HepG2 (cell line): ENCODE data around the gene NCBP2. TPM values are rescaled to one million over a fixed set of nuclear protein-coding genes. Genes with fewer than 3 reads are reported as not detected.
A peak's percentile ranks its signal among the peaks of the same experiment; 100 is the strongest.

Source experiments
- ATAC-seq: fragments of 200-7000 bp; cut with Tn5 transposase; 3 replicates; pipeline ENCODE4 v1.9.1; 2020; ENCODE audit warnings: mild to moderate bottlenecking, moderate library complexity
- BruUV-seq: library from RNA; stranded (reverse); fragments of 400-500 nt; replicated peaks from 2 replicates; lab custom pipeline; 2021; lab: Mats Ljungman, UMichigan
- CTCF ChIA-PET: fragments of 300-600 bp; formaldehyde crosslinking; extraction: SDS; loops from one replicate; lab custom pipeline; 2021; ENCODE audit warnings: low total read pairs, inconsistent platforms, low intra/inter-chr PET ratio; lab: Yijun Ruan, JAX
- POLR2A ChIA-PET: fragments of 350-600 bp; sonication (Branson Sonifier 250); formaldehyde crosslinking; loops from one replicate; lab custom pipeline; 2020; ENCODE audit warnings: antibody characterized with exemption, inconsistent platforms; lab: Yijun Ruan, JAX
- DNase-seq: peaks from one replicate; pipeline ENCODE4 v3.0.0-alpha.2; 2015; ENCODE audit warnings: low spot score
- FAIRE-seq: peaks from 3 replicates; lab custom pipeline; 2011; peaks lifted over from hg19 to GRCh38; lab: Jason Lieb, UNC
- H2AFZ ChIP-seq: one replicate; pipeline ENCODE4 v1.6.1; 2011; ENCODE audit warnings: low read length, inconsistent platforms
- H3K27ac ChIP-seq: fragments of 300-600 bp; 3 replicates; pipeline ENCODE4 v1.8.0; 2011; ENCODE audit warnings: mixed run types, mild to moderate bottlenecking, mixed read lengths, low read length, inconsistent platforms; ENCODE audit not compliant: insufficient read depth; ENCODE audit errors: extremely low read length
- H3K27me3 ChIP-seq, 2 experiments: fragments of 200-600 bp in 1 of 2; 2 replicates in 1 of 2; 3 replicates in 1 of 2; pipeline versions ENCODE4 v1.6.0 to v1.8.0; 2011; ENCODE audit warnings: low read length in 2 of 2, mild to moderate bottlenecking in 2 of 2, moderate library complexity in 2 of 2, inconsistent platforms in 1 of 2; ENCODE audit not compliant: insufficient read depth in 2 of 2, control insufficient read depth in 1 of 2
- H3K36me3 ChIP-seq, 2 experiments: fragments of 200-600 bp in 1 of 2; replicated peaks in 1 of 2; 2 replicates in 1 of 2; 3 replicates in 1 of 2; pipeline versions ENCODE4 v1.5.1 to v1.8.0; 2011; ENCODE audit warnings: low read length in 2 of 2, inconsistent platforms in 1 of 2; ENCODE audit not compliant: insufficient read depth in 2 of 2, control insufficient read depth in 1 of 2
- H3K4me1 ChIP-seq: 2 replicates; pipeline ENCODE4 v1.5.1; 2012; ENCODE audit warnings: low read length, inconsistent platforms; ENCODE audit not compliant: insufficient read depth
- H3K4me2 ChIP-seq: 2 replicates; pipeline ENCODE4 v1.6.0; 2011; ENCODE audit warnings: low read depth, low read length, inconsistent platforms
- H3K4me3 ChIP-seq, 3 experiments: fragments of 200-600 bp in 1 of 3; sonication (generic), shearing (Covaris generic) in 1 of 3; replicated peaks in 1 of 3; 2 replicates each; pipeline ENCODE4 v1.5.1; 2011 to 2016; ENCODE audit warnings: low read length in 3 of 3, inconsistent platforms in 2 of 3, low read depth in 2 of 3, mild to moderate bottlenecking in 2 of 3, control low read depth in 1 of 3, mixed read lengths in 1 of 3; ENCODE audit not compliant: insufficient read depth in 1 of 3
- H3K79me2 ChIP-seq: one replicate; pipeline ENCODE4 v1.6.1; 2011; ENCODE audit warnings: low read length, inconsistent platforms; ENCODE audit not compliant: insufficient read depth
- H3K9ac ChIP-seq: 2 replicates; pipeline ENCODE4 v1.6.0; 2011; ENCODE audit warnings: mild to moderate bottlenecking, low read depth, low read length, inconsistent platforms; ENCODE audit not compliant: insufficient read depth
- H3K9me3 ChIP-seq: 2 replicates; pipeline ENCODE4 v1.5.1; 2012; ENCODE audit warnings: mild to moderate bottlenecking, low read length
- H4K20me1 ChIP-seq: 2 replicates; pipeline ENCODE4 v1.6.0; 2011; ENCODE audit warnings: inconsistent platforms, mild to moderate bottlenecking, low read length, moderate library complexity; ENCODE audit not compliant: insufficient read depth
- GATAD1 ChIP-seq: IDR thresholded peaks from 2 replicates; pipeline ENCODE4 v1.6.1; 2016; ENCODE audit warnings: missing genetic modification reagents, missing compliant biosample characterization
- HMGA1 ChIP-seq: sonication (generic); formaldehyde crosslinking; conservative IDR thresholded peaks from 2 replicates; pipeline ENCODE4 v1.4.0; 2020; ENCODE audit warnings: missing genetic modification reagents
- NRL ChIP-seq: sonication (generic); formaldehyde crosslinking; IDR thresholded peaks from 2 replicates; pipeline ENCODE4 v1.5.0; 2020; ENCODE audit warnings: missing genetic modification reagents, mild to moderate bottlenecking, moderate library complexity, borderline replicate concordance
- RBFOX2 ChIP-seq: fragments of 200-400 bp; formaldehyde crosslinking; IDR thresholded peaks from 2 replicates; pipeline ENCODE4 v1.6.1; 2017; ENCODE audit warnings: low read depth, mild to moderate bottlenecking, low read length
- RBM39 ChIP-seq: fragments of 200-400 bp; formaldehyde crosslinking; IDR thresholded peaks from one replicate; pipeline ENCODE4 v1.6.1; 2018; ENCODE audit warnings: antibody characterized with exemption, mild to moderate bottlenecking, low read depth, low read length; ENCODE audit not compliant: poor library complexity, severe bottlenecking
- SMYD3 ChIP-seq: sonication (generic); formaldehyde crosslinking; IDR thresholded peaks from 2 replicates; pipeline ENCODE4 v1.8.1; 2023; ENCODE audit warnings: mild to moderate bottlenecking, missing genetic modification reagents
- ZFP62 ChIP-seq: sonication (generic); formaldehyde crosslinking; IDR thresholded peaks from 2 replicates; pipeline ENCODE4 v1.4.0; 2020; ENCODE audit warnings: missing genetic modification reagents
- WGBS: methylation state at CpG from one replicate; pipeline ENCODE4 v1.1.6; 2017; ENCODE audit warnings: low lambda C conversion rate; 5-methylcytosine and 5-hydroxymethylcytosine counted together
- in situ Hi-C: cut with HindIII; loops from 2 replicates; pipeline ENCODE4 v1.10.0; 2017; ENCODE audit warnings: low pct_unique_long_range_greater_than_20kb; ENCODE audit not compliant: extremely low pct_ligation_motif_present
- intact Hi-C: fragments of 100-400 bp; cut with micrococcal nuclease; formaldehyde crosslinking; loops from one replicate; pipeline ENCODE4 v1.10.0; 2022; ENCODE audit not compliant: unreplicated experiment
- polyA plus RNA-seq, 8 experiments: library from polyadenylated mRNA; depleted of rRNA in 3 of 8; stranded (reverse) in 7 of 8; unstranded in 1 of 8; fragments of >200 nt; fragmentation: Illumina TruSeq in 4 of 8; extraction: Trizol in 4 of 8; gene quantifications; 2 replicates each; pipeline versions ENCODE4 v1.2.1 to v1.2.3, GENCODE V29; 2011 to 2016; ENCODE audit warnings: low read depth in 4 of 8, missing spikeins in 1 of 8, mixed read lengths in 1 of 8; ENCODE audit not compliant: insufficient read depth in 1 of 8
- total RNA-seq, 5 experiments: library from RNA; depleted of rRNA; stranded (reverse); fragments of >200 nt; fragmentation: Illumina TruSeq; extraction: Trizol; gene quantifications; 2 replicates each; pipeline ENCODE4 v1.2.3, GENCODE V29; 2016; ENCODE audit warnings: low read depth in 1 of 5
- TF ChIP-seq, protein P1 (sequence below): sonication (generic); formaldehyde crosslinking; conservative IDR thresholded peaks from 2 replicates; pipeline ENCODE4 v1.4.0; 2020; ENCODE audit warnings: missing genetic modification reagents
- TF ChIP-seq, protein P2 (sequence below): sonication (generic); formaldehyde crosslinking; IDR thresholded peaks from one replicate; pipeline ENCODE4 v1.5.1; 2020; ENCODE audit warnings: mild to moderate bottlenecking, missing genetic modification reagents; ENCODE audit errors: not compliant biosample characterization

The NCBP2 gene
- total and polyA plus RNA-seq, 2 of the 13 experiments (the other 11 are each of a cell fraction or from before 2014, with no cell fraction given): 58.7 to 95.5 TPM

DNA sequence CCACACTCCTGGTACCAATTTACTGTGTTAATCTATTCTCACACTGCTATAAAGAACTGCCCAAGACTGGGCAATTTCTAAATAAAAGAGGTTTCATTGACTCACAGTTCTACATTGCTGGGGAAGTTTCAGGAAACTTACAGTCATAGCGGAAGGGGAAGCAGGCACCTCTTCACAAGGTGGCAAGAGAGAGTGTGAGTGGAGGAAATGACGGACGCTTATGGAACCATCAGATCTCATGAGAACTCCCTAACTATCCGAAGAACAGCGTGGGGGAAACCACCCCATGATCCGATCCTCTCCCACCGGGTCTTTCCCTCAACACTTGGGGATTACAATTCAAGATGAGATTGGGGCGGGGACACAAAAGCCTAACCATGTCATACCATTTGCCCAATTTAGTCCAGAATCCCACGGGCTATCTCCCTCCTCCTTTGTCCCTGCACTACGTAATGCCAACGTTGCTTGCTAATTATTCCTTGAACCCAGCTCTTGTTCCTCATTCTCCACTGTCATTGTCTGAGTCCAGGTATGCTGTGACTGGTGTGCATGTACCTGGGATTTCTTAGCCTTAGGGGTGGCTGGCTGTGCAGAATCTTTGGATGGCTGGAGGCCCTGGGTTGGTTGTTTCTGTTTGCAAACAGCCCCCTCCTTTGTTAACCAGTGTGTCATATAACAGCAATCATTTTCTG lies 22.9 kb upstream of the NCBP2 start:
- in situ Hi-C loops: no loop called here
- ChIA-PET POLR2A (no interaction called here), CTCF (no interaction called here)
- 93% methylated on average over 11 of the region's 11 CpGs for WGBS
- Histone ChIP-seq H2AFZ (no peak overlapping the region), H3K4me3 (no peak overlapping the region), H3K79me2 (peaks cover 47% of the 10 kb centered on the region), H3K4me2 (peak overlapping the region; percentile 85), H3K27me3 (no peaks in the 10 kb centered on the region), H4K20me1 (no peaks in the 10 kb centered on the region), H3K27ac (peak overlapping the region; percentile 19), H3K9ac (0 out of 2 replicates have a peak overlapping the region, but pooled peaks have one; percentile 32), H3K9me3 (no peaks in the 10 kb centered on the region), H3K36me3 (peaks cover 6 to 25% of the 10 kb centered on the region in 2 experiments), H3K4me1 (peaks cover 86% of the 10 kb centered on the region)
- ATAC-seq: no peak
- no peak for DNase-seq
- no TSS peak for BruUV-seq
- FAIRE-seq: no peak
- intact Hi-C loops: no loop called here
- no peak for TF ChIP-seq HMGA1 (CRISPR knock-in tag)
- 0 out of 2 replicates have a peak, but pooled peaks have one; percentile 51 for TF ChIP-seq ZFP62 (CRISPR knock-in tag)
- TF ChIP-seq SMYD3 (CRISPR knock-in tag): peak; percentile 41; the same call in 1 of the 2 replicates
- TF ChIP-seq RBM39: no peak
- no peak for TF ChIP-seq NRL
- peak; percentile 68 for TF ChIP-seq RBFOX2
- TF ChIP-seq, protein P1, sequence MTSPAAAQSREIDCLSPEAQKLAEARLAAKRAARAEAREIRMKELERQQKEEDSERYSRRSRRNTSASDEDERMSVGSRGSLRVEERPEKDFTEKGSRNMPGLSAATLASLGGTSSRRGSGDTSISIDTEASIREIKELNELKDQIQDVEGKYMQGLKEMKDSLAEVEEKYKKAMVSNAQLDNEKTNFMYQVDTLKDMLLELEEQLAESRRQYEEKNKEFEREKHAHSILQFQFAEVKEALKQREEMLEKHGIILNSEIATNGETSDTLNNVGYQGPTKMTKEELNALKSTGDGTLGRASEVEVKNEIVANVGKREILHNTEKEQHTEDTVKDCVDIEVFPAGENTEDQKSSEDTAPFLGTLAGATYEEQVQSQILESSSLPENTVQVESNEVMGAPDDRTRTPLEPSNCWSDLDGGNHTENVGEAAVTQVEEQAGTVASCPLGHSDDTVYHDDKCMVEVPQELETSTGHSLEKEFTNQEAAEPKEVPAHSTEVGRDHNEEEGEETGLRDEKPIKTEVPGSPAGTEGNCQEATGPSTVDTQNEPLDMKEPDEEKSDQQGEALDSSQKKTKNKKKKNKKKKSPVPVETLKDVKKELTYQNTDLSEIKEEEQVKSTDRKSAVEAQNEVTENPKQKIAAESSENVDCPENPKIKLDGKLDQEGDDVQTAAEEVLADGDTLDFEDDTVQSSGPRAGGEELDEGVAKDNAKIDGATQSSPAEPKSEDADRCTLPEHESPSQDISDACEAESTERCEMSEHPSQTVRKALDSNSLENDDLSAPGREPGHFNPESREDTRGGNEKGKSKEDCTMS (CRISPR knock-in tag): no peak
- TF ChIP-seq, protein P2, sequence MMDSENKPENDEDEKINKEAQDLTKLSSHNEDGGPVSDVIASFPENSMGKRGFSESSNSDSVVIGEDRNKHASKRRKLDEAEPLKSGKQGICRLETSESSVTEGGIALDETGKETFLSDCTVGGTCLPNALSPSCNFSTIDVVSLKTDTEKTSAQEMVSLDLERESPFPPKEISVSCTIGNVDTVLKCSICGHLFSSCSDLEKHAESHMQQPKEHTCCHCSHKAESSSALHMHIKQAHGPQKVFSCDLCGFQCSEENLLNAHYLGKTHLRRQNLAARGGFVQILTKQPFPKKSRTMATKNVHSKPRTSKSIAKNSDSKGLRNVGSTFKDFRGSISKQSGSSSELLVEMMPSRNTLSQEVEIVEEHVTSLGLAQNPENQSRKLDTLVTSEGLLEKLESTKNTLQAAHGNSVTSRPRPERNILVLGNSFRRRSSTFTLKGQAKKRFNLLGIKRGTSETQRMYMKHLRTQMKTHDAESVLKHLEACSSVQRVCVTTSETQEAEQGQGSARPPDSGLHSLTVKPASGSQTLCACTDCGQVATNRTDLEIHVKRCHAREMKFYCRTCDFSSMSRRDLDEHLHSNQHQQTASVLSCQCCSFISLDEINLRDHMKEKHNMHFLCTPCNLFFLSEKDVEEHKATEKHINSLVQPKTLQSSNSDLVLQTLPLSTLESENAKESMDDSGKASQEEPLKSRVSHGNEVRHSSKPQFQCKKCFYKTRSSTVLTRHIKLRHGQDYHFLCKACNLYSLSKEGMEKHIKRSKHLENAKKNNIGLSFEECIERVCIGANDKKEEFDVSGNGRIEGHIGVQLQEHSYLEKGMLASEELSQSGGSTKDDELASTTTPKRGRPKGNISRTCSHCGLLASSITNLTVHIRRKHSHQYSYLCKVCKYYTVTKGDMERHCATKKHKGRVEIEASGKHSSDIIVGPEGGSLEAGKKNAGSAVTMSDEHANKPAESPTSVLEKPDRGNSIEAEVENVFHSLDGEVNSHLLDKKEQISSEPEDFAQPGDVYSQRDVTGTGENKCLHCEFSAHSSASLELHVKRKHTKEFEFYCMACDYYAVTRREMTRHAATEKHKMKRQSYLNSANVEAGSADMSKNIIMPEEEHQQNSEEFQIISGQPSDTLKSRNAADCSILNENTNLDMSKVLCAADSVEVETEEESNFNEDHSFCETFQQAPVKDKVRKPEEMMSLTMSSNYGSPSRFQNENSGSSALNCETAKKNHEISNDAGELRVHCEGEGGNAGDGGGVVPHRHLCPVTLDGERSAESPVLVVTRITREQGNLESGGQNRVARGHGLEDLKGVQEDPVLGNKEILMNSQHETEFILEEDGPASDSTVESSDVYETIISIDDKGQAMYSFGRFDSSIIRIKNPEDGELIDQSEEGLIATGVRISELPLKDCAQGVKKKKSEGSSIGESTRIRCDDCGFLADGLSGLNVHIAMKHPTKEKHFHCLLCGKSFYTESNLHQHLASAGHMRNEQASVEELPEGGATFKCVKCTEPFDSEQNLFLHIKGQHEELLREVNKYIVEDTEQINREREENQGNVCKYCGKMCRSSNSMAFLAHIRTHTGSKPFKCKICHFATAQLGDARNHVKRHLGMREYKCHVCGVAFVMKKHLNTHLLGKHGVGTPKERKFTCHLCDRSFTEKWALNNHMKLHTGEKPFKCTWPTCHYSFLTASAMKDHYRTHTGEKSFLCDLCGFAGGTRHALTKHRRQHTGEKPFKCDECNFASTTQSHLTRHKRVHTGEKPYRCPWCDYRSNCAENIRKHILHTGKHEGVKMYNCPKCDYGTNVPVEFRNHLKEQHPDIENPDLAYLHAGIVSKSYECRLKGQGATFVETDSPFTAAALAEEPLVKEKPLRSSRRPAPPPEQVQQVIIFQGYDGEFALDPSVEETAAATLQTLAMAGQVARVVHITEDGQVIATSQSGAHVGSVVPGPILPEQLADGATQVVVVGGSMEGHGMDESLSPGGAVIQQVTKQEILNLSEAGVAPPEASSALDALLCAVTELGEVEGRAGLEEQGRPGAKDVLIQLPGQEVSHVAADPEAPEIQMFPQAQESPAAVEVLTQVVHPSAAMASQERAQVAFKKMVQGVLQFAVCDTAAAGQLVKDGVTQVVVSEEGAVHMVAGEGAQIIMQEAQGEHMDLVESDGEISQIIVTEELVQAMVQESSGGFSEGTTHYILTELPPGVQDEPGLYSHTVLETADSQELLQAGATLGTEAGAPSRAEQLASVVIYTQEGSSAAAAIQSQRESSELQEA (CRISPR knock-in tag): no peak
- no peak for TF ChIP-seq GATAD1 (CRISPR knock-in tag)
